Measurements from ENCODE around the gene HIGD2B. TPM values are rescaled to one million over a fixed set of nuclear protein-coding genes. Genes with fewer than 3 reads are reported as not detected.
A peak's percentile ranks its signal among the peaks of the same experiment; 100 is the strongest.
"Not testable (repeated sequence)": the region's sequence is repeated elsewhere in the genome, so short reads cannot be mapped to it uniquely, and the experiment has no call there.

The HIGD2B gene, protein sequence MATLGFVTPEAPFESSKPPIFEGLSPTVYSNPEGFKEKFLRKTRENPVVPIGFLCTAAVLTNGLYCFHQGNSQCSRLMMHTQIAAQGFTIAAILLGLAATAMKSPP
- not detected for total RNA-seq

DNA sequence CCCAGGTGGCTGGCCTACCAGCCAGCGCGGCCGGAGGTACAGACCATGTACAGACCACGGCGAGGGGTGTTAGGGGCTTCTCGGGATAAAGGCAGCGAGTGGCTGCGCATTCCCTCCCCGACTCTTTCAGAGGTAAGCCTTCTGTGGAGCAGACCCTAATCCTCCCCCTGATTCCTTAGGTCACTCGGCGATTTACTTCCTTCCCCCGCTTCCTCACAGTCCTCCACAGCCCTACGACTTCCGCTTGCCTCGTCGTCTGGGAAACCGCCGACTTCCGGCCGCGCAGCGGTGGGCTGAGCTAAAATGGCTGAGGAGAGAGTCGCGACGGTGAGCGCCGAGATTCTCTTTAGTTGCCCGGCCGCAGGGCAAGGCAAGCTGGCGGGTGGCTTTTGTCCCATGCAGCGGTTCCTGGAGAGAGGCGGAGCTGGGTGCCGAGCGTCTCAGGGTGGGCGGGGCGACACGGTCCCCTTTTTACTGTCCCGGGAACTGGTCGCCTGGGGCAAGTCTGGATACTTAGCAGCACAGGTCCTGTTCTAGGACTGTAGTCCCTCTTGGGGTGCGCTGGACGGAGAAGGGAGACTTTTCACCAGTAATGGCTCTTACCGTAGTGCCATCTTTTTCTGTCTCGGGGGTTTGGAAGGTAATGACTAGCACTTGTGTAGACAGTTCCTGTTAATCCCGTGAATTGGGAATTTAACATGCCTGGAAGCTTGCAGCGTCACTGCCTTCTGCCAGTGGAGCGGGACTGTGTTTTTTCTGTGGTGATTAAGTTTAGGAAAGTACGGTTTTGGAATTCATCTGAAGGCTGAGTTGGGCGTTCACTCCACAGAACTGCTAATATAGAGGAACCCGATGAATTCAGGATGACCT is at the start of gene HIGD2B, which contains the start of gene BBS4:
HIGD2B (minus strand) TSS at position 258 of the 870 bp plus-strand sequence. CDS start 9,808 bp downstream, outside the sequence.
BBS4 (plus strand) TSS at position 283 of the 870 bp plus-strand sequence; CDS start at position 304, 21 bp downstream.
- POLR2A ChIA-PET, result no interaction called here
- peak; percentile 91 for DNase-seq
- Mint-ChIP-seq H3K9me3 (no peaks in the 10 kb centered on the region), H3K4me1 (peaks cover 18% of the 10 kb centered on the region), H3K36me3 (ENCODE audit: low read depth) (peaks cover 4% of the 10 kb centered on the region), H3K27ac (peak within 1 kb of the TSS; percentile 97), H3K4me3 (peak within 1 kb of the TSS; percentile 91), H3K27me3 (no peaks in the 10 kb centered on the region)
- CTCF ChIA-PET, result interaction anchor here (0.6 to 1.8 kb wide), 4 partner anchors 9 to 36 kb away, joined by 3 to 8 read pairs (median 4); no protein-coding TSS in a partner anchor

DNA sequence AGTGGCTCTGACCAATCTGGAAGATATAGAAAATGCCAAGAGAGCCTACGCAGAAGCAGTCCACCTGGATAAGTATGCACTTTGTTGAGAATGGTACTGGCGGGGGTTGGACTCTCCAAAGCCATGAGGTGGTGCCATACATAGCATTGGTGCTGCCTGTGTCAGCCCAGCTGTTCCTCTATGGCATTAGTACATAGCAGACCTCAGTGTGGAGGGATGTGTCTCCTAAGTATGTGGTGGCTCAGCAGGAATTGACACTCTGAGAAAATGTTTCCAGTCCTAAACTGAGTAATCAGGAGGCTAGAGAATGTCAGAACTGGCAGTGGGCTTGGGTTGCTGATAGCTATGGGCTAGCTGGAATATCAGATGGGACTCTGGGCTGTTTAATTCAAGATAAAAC is 49.1 kb upstream of the HIGD2B start:
- no peak for DNase-seq
- no peaks in the 10 kb centered on the region for H3K27me3 Mint-ChIP-seq
- CTCF ChIA-PET, result interaction anchor here (0.9 to 2.4 kb wide), 4 partner anchors 8 to 18 kb away, joined by 3 to 11 read pairs (median 7); no protein-coding TSS in a partner anchor
- peaks cover 30% of the 10 kb centered on the region for H3K4me1 Mint-ChIP-seq
- H3K36me3 Mint-ChIP-seq (ENCODE audit: low read depth), result peaks cover 55% of the 10 kb centered on the region
- no peak overlapping the region for H3K4me3 Mint-ChIP-seq
- peaks cover 7% of the 10 kb centered on the region for H3K9me3 Mint-ChIP-seq
- no peak overlapping the region for H3K27ac Mint-ChIP-seq
- POLR2A ChIA-PET, result no interaction called here

DNA sequence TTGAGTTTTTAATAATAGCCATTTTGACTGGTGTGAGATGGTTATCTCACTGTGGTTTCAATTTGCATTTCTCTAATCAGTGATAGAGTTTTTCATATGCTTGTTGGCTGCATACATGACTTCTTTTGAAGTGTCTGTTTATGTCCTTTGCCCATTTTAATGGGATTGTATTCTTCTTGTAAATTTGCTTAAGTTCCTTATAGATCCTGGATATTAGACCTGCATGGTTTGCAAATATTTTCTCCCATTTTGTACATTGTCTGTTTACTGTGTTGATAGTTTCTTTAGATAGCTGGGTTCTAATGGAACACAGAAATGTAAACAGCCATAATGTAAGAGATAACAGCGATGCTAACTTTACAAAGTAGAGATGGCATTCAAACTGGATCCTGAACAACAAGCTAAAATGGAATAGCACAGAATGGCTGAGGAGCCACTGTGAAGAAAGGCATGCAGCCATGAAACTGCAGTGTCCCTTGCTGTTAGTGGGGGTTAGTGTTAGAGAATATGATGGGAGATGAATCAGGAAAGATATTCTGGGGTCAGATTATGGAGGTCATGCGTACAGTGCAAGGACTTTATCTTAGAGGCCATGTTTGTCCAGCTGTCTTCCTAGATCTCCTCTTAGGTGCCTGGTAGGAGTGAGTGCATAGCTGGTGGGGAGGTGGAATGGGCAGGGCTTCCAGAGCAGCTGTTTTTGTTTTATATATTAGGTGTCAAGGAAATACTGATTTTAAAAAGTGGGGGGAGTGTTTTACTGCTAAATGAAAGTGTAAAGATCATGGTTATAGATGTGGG is 48.2 kb upstream of the HIGD2B start:
- DNase-seq, result no peak
- H3K27ac Mint-ChIP-seq, result peak overlapping the region; percentile 36
- peaks cover 20% of the 10 kb centered on the region for H3K4me1 Mint-ChIP-seq
- ChIA-PET POLR2A (no interaction called here), CTCF (interaction anchor here (1.9 to 2.6 kb wide), 3 partner anchors 7 to 12 kb away, joined by 7 to 12 read pairs (median 7); no protein-coding TSS in a partner anchor)
- no peak overlapping the region for H3K4me3 Mint-ChIP-seq
- no peaks in the 10 kb centered on the region for H3K27me3 Mint-ChIP-seq
- peaks cover 5% of the 10 kb centered on the region for H3K9me3 Mint-ChIP-seq
- peaks cover 47% of the 10 kb centered on the region for H3K36me3 Mint-ChIP-seq (ENCODE audit: low read depth)

DNA sequence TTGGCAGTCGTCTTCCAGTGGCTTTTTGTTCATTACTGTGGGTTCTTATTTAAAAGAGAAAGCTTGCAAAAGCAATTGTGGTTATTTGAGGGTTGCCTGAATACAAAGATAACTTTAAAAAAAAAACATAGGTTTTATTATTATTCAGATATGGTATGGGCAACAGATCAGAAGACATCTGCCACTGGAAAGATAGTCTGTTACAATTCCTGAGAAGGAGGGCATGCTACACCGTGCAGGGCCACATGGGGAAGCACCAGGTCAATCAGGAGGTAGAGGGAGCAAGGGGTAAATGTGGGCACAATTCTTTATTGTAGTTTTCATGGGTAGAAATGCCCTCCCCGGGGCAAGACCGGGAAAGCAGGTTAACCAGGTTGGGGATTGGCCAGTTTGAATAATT is 46.5 kb upstream of the HIGD2B start:
- H3K27me3 Mint-ChIP-seq, result no peaks in the 10 kb centered on the region
- no peaks in the 10 kb centered on the region for H3K9me3 Mint-ChIP-seq
- peaks cover 34% of the 10 kb centered on the region for H3K36me3 Mint-ChIP-seq (ENCODE audit: low read depth)
- H3K4me1 Mint-ChIP-seq, result peaks cover 12% of the 10 kb centered on the region
- H3K4me3 Mint-ChIP-seq, result no peak overlapping the region
- H3K27ac Mint-ChIP-seq, result no peak overlapping the region
- POLR2A ChIA-PET, result no interaction called here
- CTCF ChIA-PET, result interaction anchor here (2.6 kb wide), 1 partner anchor 10 kb away, joined by 12 read pairs; no protein-coding TSS in a partner anchor
- no peak for DNase-seq

DNA sequence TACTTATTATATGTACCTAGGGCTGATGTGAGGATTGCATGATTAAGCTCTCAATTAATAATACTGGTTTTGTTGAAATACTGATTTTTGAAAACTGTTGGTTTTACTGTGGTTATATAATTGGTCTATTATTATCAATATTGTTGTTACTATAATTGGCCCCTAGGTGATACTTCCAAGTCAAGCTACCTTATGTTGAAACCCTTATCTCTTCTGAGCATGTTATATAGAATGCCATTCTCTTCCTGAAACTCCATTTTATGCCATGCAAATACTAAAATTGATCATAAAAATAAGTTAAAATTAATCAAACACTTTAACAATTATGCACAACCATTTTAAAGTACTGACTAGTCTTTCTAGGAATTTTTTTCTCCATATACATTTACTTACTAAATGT is 46.1 kb upstream of the HIGD2B start:
- ChIA-PET CTCF (interaction anchor here (2.6 kb wide), 1 partner anchor 10 kb away, joined by 12 read pairs; no protein-coding TSS in a partner anchor), POLR2A (no interaction called here)
- no peak for DNase-seq
- Mint-ChIP-seq H3K27me3 (no peaks in the 10 kb centered on the region), H3K4me3 (no peak overlapping the region), H3K4me1 (peaks cover 12% of the 10 kb centered on the region), H3K9me3 (no peaks in the 10 kb centered on the region), H3K27ac (no peak overlapping the region), H3K36me3 (ENCODE audit: low read depth) (peaks cover 30% of the 10 kb centered on the region)

DNA sequence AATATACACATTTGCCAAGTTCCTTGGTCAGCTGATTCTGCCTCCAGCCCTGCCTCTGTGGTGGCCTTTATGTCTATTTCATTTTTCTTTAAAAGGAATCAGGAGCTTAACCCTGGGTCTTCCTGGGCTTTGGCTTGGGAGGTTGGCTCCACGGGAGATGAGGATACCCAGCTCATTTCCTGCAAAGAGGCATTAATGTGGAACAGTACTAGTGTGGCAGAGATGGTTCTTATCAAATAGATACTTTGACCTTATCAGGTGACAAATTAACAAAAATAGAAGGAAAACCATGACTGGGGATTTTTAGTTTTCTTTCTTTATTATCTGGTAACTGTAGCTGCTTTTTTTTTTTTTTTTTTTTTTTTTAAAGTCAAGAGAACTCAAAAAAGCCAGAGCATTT is 42.8 kb upstream of the HIGD2B start:
- H3K27ac Mint-ChIP-seq, result no peak overlapping the region
- H3K27me3 Mint-ChIP-seq, result no peaks in the 10 kb centered on the region
- no peaks in the 10 kb centered on the region for H3K9me3 Mint-ChIP-seq
- no peak overlapping the region for H3K4me3 Mint-ChIP-seq
- ChIA-PET POLR2A (no interaction called here), CTCF (interaction anchor here (0.9 to 1.2 kb wide), 2 partner anchors 9 to 66 kb away, joined by 3 read pairs; no protein-coding TSS in a partner anchor)
- DNase-seq, result no peak
- peaks cover 1% of the 10 kb centered on the region for H3K4me1 Mint-ChIP-seq
- peaks cover 5% of the 10 kb centered on the region for H3K36me3 Mint-ChIP-seq (ENCODE audit: low read depth)

DNA sequence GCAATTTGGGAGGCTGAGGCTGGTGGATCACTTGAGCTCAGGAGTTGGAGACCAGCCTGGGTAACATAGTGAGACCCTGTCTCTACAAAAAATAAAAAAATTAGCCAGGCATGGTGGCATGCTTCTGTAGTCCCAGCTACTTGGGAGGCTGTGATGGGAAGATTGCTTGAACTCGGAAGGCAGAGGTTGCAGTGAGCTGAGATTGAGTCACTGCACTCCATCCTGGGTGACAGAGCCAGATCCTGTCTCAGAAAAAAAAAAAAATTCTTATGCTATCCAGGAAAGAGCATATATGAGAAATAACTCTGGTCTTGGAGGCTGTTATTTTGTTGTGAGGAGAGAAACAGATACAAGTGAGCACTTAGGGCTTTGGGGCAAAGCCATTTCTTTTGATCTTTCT is 42.3 kb upstream of the HIGD2B start:
- H3K9me3 Mint-ChIP-seq; DNase-seq; H3K27me3 Mint-ChIP-seq; H3K4me1 Mint-ChIP-seq; H3K4me3 Mint-ChIP-seq; H3K36me3 Mint-ChIP-seq (ENCODE audit: low read depth); POLR2A ChIA-PET; H3K27ac Mint-ChIP-seq: not testable (repeated sequence)
- CTCF ChIA-PET, result interaction anchor here (0.9 to 1.2 kb wide), 2 partner anchors 8 to 66 kb away, joined by 3 read pairs; no protein-coding TSS in a partner anchor

DNA sequence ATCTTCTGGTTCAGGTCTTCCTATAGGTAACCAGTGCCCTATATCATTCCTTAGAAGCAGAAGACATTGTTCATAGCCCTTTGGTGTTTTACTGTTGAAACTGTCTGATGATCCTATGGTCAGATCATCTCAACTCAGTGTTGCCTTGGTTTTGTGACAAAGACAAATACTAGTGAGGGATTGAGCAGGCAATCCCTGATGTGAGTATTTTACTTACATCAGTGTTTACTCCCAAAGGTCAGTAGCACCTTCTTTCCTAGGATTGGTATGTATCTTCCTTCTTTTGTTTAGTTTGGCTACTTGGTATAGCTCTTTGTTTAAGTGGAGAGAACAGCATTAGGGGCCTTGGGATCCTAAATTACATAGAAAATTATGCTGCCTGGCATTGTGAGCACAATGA is 41.2 kb upstream of the HIGD2B start:
- H3K27ac Mint-ChIP-seq, result no peak overlapping the region

DNA sequence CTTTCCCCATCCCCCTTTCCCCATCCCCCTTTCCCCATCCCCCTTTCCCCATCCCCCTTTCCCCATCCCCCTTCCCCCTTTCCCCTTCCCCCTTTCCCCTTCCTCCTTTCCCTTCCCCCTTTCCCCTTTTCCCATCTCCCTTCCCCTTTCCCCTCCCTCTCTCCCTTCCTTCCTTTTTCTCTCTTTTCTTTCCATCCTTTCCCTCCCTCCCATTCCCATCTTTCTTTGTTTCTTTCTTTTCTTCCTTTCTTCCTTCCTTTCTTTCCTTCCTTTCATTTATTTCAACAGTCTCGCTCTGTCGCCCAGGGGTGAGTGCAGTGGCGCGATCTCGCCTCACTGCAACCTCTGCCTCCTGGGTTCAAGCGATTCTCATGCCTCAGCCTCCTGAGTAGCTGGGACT is 39.9 kb upstream of the HIGD2B start:
- H3K4me1 Mint-ChIP-seq; H3K36me3 Mint-ChIP-seq (ENCODE audit: low read depth); H3K27me3 Mint-ChIP-seq; DNase-seq; POLR2A ChIA-PET; H3K27ac Mint-ChIP-seq; H3K4me3 Mint-ChIP-seq; H3K9me3 Mint-ChIP-seq: not testable (repeated sequence)
- CTCF ChIA-PET, result interaction anchor here (1.3 kb wide), 1 partner anchor 13 kb away, joined by 3 read pairs; no protein-coding TSS in a partner anchor

More for the DNA sequence above, 41.2 kb upstream of the HIGD2B start:
- DNase-seq, result no peak
- H3K36me3 Mint-ChIP-seq (ENCODE audit: low read depth), result peaks cover 5% of the 10 kb centered on the region
- no peaks in the 10 kb centered on the region for H3K27me3 Mint-ChIP-seq
- H3K4me3 Mint-ChIP-seq, result no peak overlapping the region
- ChIA-PET CTCF (interaction anchor here (1.3 kb wide), 2 partner anchors 8 to 14 kb away, joined by 3 to 7 read pairs; no protein-coding TSS in a partner anchor), POLR2A (interaction anchor here (0.6 kb wide), 1 partner anchor 35 kb away, joined by 6 read pairs; no protein-coding TSS in a partner anchor)
- H3K4me1 Mint-ChIP-seq, result peaks cover 2% of the 10 kb centered on the region
- H3K9me3 Mint-ChIP-seq, result no peaks in the 10 kb centered on the region

DNA sequence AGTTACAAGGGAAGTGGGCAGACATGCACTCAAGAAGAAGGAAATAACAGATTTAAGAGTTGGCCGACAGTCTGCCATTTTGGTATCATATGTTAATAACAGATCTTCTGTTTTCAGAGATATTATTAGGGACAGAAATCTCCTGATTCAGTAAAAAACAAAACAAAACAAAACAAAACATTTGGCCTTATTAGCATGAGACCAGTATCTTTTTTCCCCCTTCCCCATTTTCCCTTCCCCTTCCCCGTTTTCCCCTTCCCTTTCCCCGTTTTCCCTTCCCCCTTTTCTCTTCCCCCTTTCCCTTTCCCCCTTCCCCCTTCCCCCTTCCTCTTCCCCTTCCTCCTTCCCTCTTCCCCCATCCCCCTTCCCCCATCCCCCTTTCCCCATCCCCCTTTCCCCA is 39.5 kb upstream of the HIGD2B start:
- Mint-ChIP-seq H3K27me3 (no peaks in the 10 kb centered on the region), H3K9me3 (no peaks in the 10 kb centered on the region), H3K36me3 (ENCODE audit: low read depth) (no peaks in the 10 kb centered on the region), H3K27ac (no peak overlapping the region), H3K4me3 (no peak overlapping the region), H3K4me1 (peaks cover 3% of the 10 kb centered on the region)
- DNase-seq, result no peak
- POLR2A ChIA-PET, result no interaction called here
- CTCF ChIA-PET, result interaction anchor here (1.3 kb wide), 1 partner anchor 10 kb away, joined by 7 read pairs; no protein-coding TSS in a partner anchor

DNA sequence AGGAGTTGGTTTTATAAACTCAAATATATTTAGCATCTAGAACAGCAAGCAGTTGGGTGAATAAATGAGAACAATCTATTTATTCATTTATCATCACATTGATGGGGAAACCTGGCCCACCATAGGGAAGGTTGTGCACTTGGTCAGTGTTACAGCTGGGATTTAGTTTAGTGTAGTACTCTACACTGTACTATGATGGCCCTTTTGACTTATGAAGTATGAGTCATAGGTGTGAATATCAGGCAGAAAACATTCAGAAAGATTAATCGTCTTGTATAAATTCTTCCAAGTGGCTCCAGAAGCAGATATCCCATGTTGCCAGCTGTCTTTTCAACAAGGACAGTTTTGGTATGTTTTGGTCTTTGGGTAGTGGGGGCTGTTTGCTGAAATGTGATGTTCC is 38.0 kb upstream of the HIGD2B start:
- no peak for DNase-seq
- no peak overlapping the region for H3K4me3 Mint-ChIP-seq
- no peaks in the 10 kb centered on the region for H3K27me3 Mint-ChIP-seq
- peaks cover 3% of the 10 kb centered on the region for H3K4me1 Mint-ChIP-seq
- H3K9me3 Mint-ChIP-seq, result no peaks in the 10 kb centered on the region
- ChIA-PET POLR2A (no interaction called here), CTCF (interaction anchor here (0.8 to 1.3 kb wide), 2 partner anchors 11 to 28 kb away, joined by 3 to 7 read pairs; no protein-coding TSS in a partner anchor)
- no peaks in the 10 kb centered on the region for H3K36me3 Mint-ChIP-seq (ENCODE audit: low read depth)
- H3K27ac Mint-ChIP-seq, result no peak overlapping the region

DNA sequence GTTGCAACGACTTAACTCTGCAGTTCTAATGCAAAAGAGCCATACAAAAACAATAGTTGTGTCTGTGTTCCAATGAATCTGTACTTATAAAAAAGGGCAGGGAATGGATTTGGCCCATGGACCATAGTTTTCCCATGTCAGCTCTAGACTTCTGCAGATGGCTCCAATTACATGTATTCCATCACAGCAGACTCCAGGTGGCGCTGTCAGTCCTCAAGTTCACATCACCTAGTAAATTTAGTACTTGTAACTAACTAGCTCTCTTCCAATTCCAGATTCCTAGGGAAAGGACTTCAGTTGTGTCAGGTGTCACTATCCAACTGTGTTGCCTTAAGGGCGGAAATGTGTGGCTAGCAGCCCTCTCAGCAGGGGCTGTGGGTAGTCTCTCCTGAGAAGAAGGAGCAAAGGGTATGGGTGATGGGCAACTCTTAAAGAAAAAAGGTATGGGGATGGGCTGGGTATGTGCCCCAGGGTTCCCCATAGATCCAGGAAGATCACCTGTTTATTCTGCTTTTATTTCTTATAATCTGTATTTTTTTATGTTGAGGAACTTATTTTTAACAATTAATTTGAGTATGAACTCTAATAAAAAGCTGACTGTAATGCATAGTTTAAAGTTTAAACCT is 36.2 kb upstream of the HIGD2B start:
- no peaks in the 10 kb centered on the region for H3K27me3 Mint-ChIP-seq
- peaks cover 3% of the 10 kb centered on the region for H3K4me1 Mint-ChIP-seq
- POLR2A ChIA-PET, result no interaction called here
- H3K27ac Mint-ChIP-seq, result no peak overlapping the region
- H3K9me3 Mint-ChIP-seq, result no peaks in the 10 kb centered on the region
- CTCF ChIA-PET, result interaction anchor here (0.5 to 2.9 kb wide), 16 partner anchors 9 to 390 kb away, joined by 3 to 12 read pairs (median 4); partner anchors contain the start of genes BBS4 and HIGD2B
- DNase-seq, result peak; percentile 82
- no peak overlapping the region for H3K4me3 Mint-ChIP-seq
- H3K36me3 Mint-ChIP-seq (ENCODE audit: low read depth), result peaks cover under 1% of the 10 kb centered on the region

All from activated CD4-positive, alpha-beta T cell treated with anti-CD3 and anti-CD28 coated beads, Interleukin-2, amount 10 ng/mL, durations not matched to agents 7 days and 5 days (primary cell).